ENCODE measurements around the gene TAB2. TPM values are rescaled to one million over a fixed set of nuclear protein-coding genes. Genes with fewer than 3 reads are reported as not detected.

Gene TAB2
- total and polyA plus RNA-seq, 2 donors (not counting 3 experiments of a cell fraction or from before 2014, with no cell fraction given), result 26.0 to 37.4 TPM

DNA sequence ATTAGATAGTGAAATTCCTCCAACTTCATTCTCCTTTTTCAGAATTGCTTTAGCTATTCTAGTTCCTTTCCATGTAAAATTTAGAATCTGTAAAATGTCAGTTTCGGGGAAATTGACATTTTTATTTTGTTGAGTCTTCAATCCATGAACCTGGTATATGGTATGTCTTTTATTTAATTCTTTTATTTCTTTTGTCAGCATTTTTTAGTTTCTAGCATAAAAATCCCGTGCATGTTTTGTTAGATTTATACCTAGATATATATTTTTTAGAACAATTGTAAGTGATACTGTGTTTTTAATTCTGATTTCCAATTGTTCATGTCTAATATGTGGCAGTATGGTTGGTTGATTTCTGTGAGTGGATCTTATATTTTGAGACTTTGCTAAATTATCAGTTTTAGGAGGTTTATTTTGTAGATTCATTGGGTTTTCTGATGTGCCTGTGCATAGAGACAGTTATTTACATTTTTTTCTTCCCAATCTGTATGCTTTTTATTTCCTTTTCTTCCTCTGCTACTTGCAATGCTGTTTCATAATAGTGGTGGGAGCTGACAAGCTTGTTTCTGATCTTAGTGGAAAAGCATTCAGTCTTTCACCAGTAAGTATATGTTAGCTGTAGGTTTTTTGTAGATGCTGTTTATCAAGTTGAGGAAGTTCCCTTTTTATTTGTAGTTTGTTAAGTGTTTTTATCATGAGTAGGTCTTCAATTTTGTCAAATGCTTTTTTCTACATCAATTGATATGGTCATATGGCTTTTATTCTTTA is 13.7 kb downstream of the TAB2 start:
- Histone ChIP-seq H4K20me1 (replicated peaks; ENCODE audit: control insufficient read depth, extremely low read depth, insufficient read depth, low read length) (peaks cover 22% of the 10 kb centered on the region), H3K4me2 (ENCODE audit: insufficient read depth, low read length) (no peak overlapping the region), H3K36me3 (ENCODE audit: control insufficient read depth in 2 of 2, extremely low read depth in 1 of 2, insufficient read depth in 2 of 2, low read length in 2 of 2) (no peaks in the 10 kb centered on the region), H3K4me1 (ENCODE audit: control insufficient read depth, extremely low read depth, insufficient read depth, low read length) (peaks cover 29% of the 10 kb centered on the region), H3K27me3 (ENCODE audit: control insufficient read depth in 2 of 2, insufficient read depth in 2 of 2, low read length in 2 of 2) (no peaks in the 10 kb centered on the region), H2AFZ (ENCODE audit: low read depth, low read length) (no peak overlapping the region), H3K9ac (replicated peaks; ENCODE audit: extremely low read depth, insufficient read depth, low read length) (no peak overlapping the region), H3K79me2 (ENCODE audit: control insufficient read depth, insufficient read depth, low read length) (peaks cover 96% of the 10 kb centered on the region), H3K4me3 (replicated peaks in 1 of 3; ENCODE audit: insufficient read depth in 1 of 3, low read depth in 1 of 3, low read length in 3 of 3) (no peak overlapping the region), H3K9me3 (replicated peaks; ENCODE audit: control insufficient read depth, insufficient read depth, low read length) (no peaks in the 10 kb centered on the region), H3K9me1 (replicated peaks; ENCODE audit: control insufficient read depth, extremely low read depth, insufficient read depth, low read length) (no peaks in the 10 kb centered on the region), H3K27ac (ENCODE audit: insufficient read depth, low read depth, low read length) (no peak overlapping the region)
- ChIA-PET CTCF (interaction anchor here (6.0 kb wide), 1 partner anchor 10 kb away, joined by 49 read pairs; no protein-coding TSS in a partner anchor), POLR2A (no interaction called here)
- TF ChIP-seq JUN (IDR thresholded peaks at IDR 0.05; ENCODE audit: borderline replicate concordance, insufficient read depth, insufficient read length, low read depth), result no peak
- TF ChIP-seq FOS (IDR thresholded peaks at IDR 0.05; ENCODE audit: borderline replicate concordance, insufficient read depth, low read length), result no peak
- no peak for TF ChIP-seq EZH2 (IDR thresholded peaks at IDR 0.05; ENCODE audit: borderline replicate concordance, low read depth, low read length, severe bottlenecking)
- TF ChIP-seq MYC (IDR thresholded peaks at IDR 0.05; ENCODE audit: low read depth, low read length), result no peak
- TF ChIP-seq POLR2AphosphoS5 (IDR thresholded peaks at IDR 0.05; ENCODE audit: insufficient read depth, low read depth, low read length), result no peak
- no peak for TF ChIP-seq MAX (IDR thresholded peaks at IDR 0.05; ENCODE audit: insufficient read depth, insufficient read length)
- no peak for TF ChIP-seq GATA2 (IDR thresholded peaks at IDR 0.05; ENCODE audit: insufficient read depth, insufficient read length, low read depth, low read length)
- TF ChIP-seq, protein P1, sequence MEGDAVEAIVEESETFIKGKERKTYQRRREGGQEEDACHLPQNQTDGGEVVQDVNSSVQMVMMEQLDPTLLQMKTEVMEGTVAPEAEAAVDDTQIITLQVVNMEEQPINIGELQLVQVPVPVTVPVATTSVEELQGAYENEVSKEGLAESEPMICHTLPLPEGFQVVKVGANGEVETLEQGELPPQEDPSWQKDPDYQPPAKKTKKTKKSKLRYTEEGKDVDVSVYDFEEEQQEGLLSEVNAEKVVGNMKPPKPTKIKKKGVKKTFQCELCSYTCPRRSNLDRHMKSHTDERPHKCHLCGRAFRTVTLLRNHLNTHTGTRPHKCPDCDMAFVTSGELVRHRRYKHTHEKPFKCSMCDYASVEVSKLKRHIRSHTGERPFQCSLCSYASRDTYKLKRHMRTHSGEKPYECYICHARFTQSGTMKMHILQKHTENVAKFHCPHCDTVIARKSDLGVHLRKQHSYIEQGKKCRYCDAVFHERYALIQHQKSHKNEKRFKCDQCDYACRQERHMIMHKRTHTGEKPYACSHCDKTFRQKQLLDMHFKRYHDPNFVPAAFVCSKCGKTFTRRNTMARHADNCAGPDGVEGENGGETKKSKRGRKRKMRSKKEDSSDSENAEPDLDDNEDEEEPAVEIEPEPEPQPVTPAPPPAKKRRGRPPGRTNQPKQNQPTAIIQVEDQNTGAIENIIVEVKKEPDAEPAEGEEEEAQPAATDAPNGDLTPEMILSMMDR (IDR thresholded peaks at IDR 0.05; ENCODE audit: extremely low read depth in 1 of 2, insufficient read depth in 1 of 2, low read depth in 1 of 2, low read length in 2 of 2), result no peak
- TF ChIP-seq POLR2A (IDR thresholded peaks at IDR 0.05; ENCODE audit: low read depth, low read length), result no peak
- intact Hi-C loops (cut with micrococcal nuclease), result loop anchor here (10.0 kb wide), 1 partner anchor 214 kb away; the partner anchor contains the start of gene PPIL4
- DNase-seq (ENCODE audit: low read depth, low spot score), result no peak
- no TSS peak for BruUV-seq (replicated peaks)
- dilution Hi-C loops (cut with MboI; ENCODE audit: extremely low pct_ligation_motif_present, low sequenced_read_pairs), result no loop called here
- FAIRE-seq, result no peak

Measured in endothelial cell of umbilical vein (primary cell).